GM12878 (cell line): Measurements from ENCODE around the gene MPV17. TPM values are rescaled to one million over a fixed set of nuclear protein-coding genes. Genes with fewer than 3 reads are reported as not detected.

Source experiments
- ATAC-seq: fragments of 200-7000 bp; cut with Tn5 transposase; 3 replicates; pipeline ENCODE4 v1.9.1; 2020; ENCODE audit warnings: mild to moderate bottlenecking, moderate library complexity
- BruUV-seq: library from RNA; stranded (reverse); fragments of 400-500 nt; replicated peaks from 2 replicates; lab custom pipeline; 2021; lab: Mats Ljungman, UMichigan
- CTCF ChIA-PET: fragments of 300-600 bp; sonication (Branson Sonifier 250); formaldehyde crosslinking; extraction: SDS; loops from one replicate; lab custom pipeline; 2021; ENCODE audit warnings: inconsistent platforms; lab: Yijun Ruan, JAX
- POLR2A ChIA-PET: fragments of 350-600 bp; formaldehyde crosslinking; extraction: SDS; loops from one replicate; lab custom pipeline; 2021; ENCODE audit warnings: inconsistent platforms; lab: Charles Lee
- RAD21 ChIA-PET: fragments of 300-600 bp; sonication (Branson Sonifier 250); formaldehyde crosslinking; loops from one replicate; lab custom pipeline; 2023; ENCODE audit warnings: antibody characterized with exemption; ENCODE audit not compliant: unreplicated experiment; lab: Charles Lee
- SMC1A ChIA-PET: fragments of 300-600 bp; sonication (Branson Sonifier 250); formaldehyde crosslinking; loops from one replicate; lab custom pipeline; 2023; ENCODE audit not compliant: unreplicated experiment, uncharacterized antibody; lab: Charles Lee
- DNase-seq: peaks from one replicate; pipeline ENCODE4 v3.0.0-alpha.2; 2011; ENCODE audit warnings: low read depth, low spot score
- FAIRE-seq: peaks from 3 replicates; lab custom pipeline; 2011; peaks lifted over from hg19 to GRCh38; lab: Jason Lieb, UNC
- H2AFZ ChIP-seq: 2 replicates; pipeline ENCODE4 v1.6.0; 2011; ENCODE audit warnings: low read depth, low read length, control low read depth; ENCODE audit not compliant: control insufficient read depth
- H3K27ac ChIP-seq: 2 replicates; pipeline ENCODE4 v1.5.1; 2011; ENCODE audit warnings: control low read depth; ENCODE audit not compliant: control insufficient read depth, insufficient read depth
- H3K27me3 ChIP-seq, 2 experiments: replicated peaks in 1 of 2; 2 replicates each; pipeline versions ENCODE4 v1.6.0 to v1.6.1; 2011; ENCODE audit warnings: low read length in 1 of 2; ENCODE audit not compliant: control insufficient read depth in 2 of 2, insufficient read depth in 2 of 2
- H3K36me3 ChIP-seq, 2 experiments: 2 replicates each; pipeline ENCODE4 v1.5.1; 2011; ENCODE audit warnings: low read length in 1 of 2; ENCODE audit not compliant: control insufficient read depth in 2 of 2, insufficient read depth in 2 of 2
- H3K4me1 ChIP-seq: 2 replicates; pipeline ENCODE4 v1.6.1; 2011; ENCODE audit warnings: mild to moderate bottlenecking, low read length, moderate library complexity, mixed read lengths; ENCODE audit not compliant: control insufficient read depth, insufficient read depth
- H3K4me2 ChIP-seq: 2 replicates; pipeline ENCODE4 v1.6.0; 2011; ENCODE audit warnings: control low read depth; ENCODE audit not compliant: control insufficient read depth, insufficient read depth
- H3K4me3 ChIP-seq: fragments of 200-600 bp; sonication (generic); 2 replicates; pipeline ENCODE4 v1.5.1; 2016
- H3K79me2 ChIP-seq: 2 replicates; pipeline ENCODE4 v1.6.0; 2011; ENCODE audit warnings: low read length; ENCODE audit not compliant: control insufficient read depth, insufficient read depth
- H3K9ac ChIP-seq: 2 replicates; pipeline ENCODE4 v1.8.0; 2011; ENCODE audit warnings: low read length, control low read depth, mixed read lengths; ENCODE audit not compliant: control insufficient read depth, insufficient read depth
- H3K9me3 ChIP-seq: replicated peaks from 3 replicates; pipeline ENCODE4 v1.5.1; 2011; ENCODE audit warnings: mild to moderate bottlenecking, low read length; ENCODE audit not compliant: control insufficient read depth, insufficient read depth
- H4K20me1 ChIP-seq: 2 replicates; pipeline ENCODE4 v1.6.0; 2011; ENCODE audit not compliant: control insufficient read depth, insufficient read depth
- CBX5 ChIP-seq: sonication (generic); IDR thresholded peaks from 2 replicates; pipeline ENCODE4 v1.6.1; 2016; ENCODE audit warnings: low read depth, moderate library complexity, mild to moderate bottlenecking, inconsistent platforms
- ELK1 ChIP-seq: IDR thresholded peaks from 2 replicates; pipeline ENCODE4 v1.6.1; 2012; ENCODE audit warnings: low read depth, low read length, improper control_type of control experiment
- HSF1 ChIP-seq: fragments of 150-350 bp; IDR thresholded peaks from 2 replicates; pipeline ENCODE4 v1.6.1; 2014; ENCODE audit warnings: mild to moderate bottlenecking, low read depth, low read length
- KLF5 ChIP-seq: fragments of 450-650 bp; IDR thresholded peaks from 2 replicates; pipeline ENCODE4 v1.6.1; 2014; ENCODE audit warnings: mild to moderate bottlenecking; ENCODE audit not compliant: partially characterized antibody
- NBN ChIP-seq: fragments of 450-650 bp; IDR thresholded peaks from 2 replicates; pipeline ENCODE4 v1.6.1; 2016
- NFYA ChIP-seq: IDR thresholded peaks from 2 replicates; pipeline ENCODE4 v1.6.1; 2011; ENCODE audit warnings: low read depth, mild to moderate bottlenecking, low read length, improper control_type of control experiment, borderline replicate concordance
- POLR2AphosphoS5 ChIP-seq: IDR thresholded peaks from 2 replicates; pipeline ENCODE4 v1.6.1; 2011; ENCODE audit warnings: mild to moderate bottlenecking, low read length, inconsistent platforms
- WGBS: methylation state at CpG from one replicate; pipeline ENCODE4 v1.1.6; 2016; ENCODE audit warnings: low lambda C conversion rate; ENCODE audit not compliant: insufficient replicate concordance, insufficient coverage; ENCODE audit errors: missing lambda C conversion rate; 5-methylcytosine and 5-hydroxymethylcytosine counted together
- in situ Hi-C: fragments of 300-500 bp; cut with MboI; formaldehyde crosslinking; loops from 9 replicates; pipeline ENCODE4 v1.14.3; 2018; ENCODE audit warnings: mixed read lengths
- intact Hi-C: fragments of 100-400 bp; cut with micrococcal nuclease; formaldehyde crosslinking; loops from one replicate; pipeline ENCODE4 v1.14.2; 2022; ENCODE audit not compliant: unreplicated experiment
- polyA plus RNA-seq, 11 experiments: library from polyadenylated mRNA; depleted of rRNA in 4 of 11; unstranded in 6 of 11; stranded (reverse) in 5 of 11; fragments of >200 nt; fragmentation: Nextera tagmentation in 4 of 11; fragmentation: Illumina TruSeq in 1 of 11; extraction: Ambion mirVana in 4 of 11; extraction: Trizol in 1 of 11; gene quantifications; 1 replicate in 1 of 11; 2 replicates in 10 of 11; pipeline versions ENCODE4 v1.2.1 to v1.2.3, GENCODE V29; 2011 to 2016; ENCODE audit warnings: inconsistent platforms in 2 of 11, missing spikeins in 2 of 11, low read depth in 1 of 11
- total RNA-seq, 4 experiments: library from RNA; depleted of rRNA in 3 of 4; stranded (reverse); fragments of >200 nt in 3 of 4; fragmentation: Illumina TruSeq in 1 of 4; extraction: Trizol in 1 of 4; gene quantifications; 2 replicates each; pipeline versions ENCODE4 v1.2.1 to v1.2.3, GENCODE V29; 2013 to 2021

The MPV17 gene
- total and polyA plus RNA-seq, 10 of the 15 experiments (the other 5 are each of a cell fraction or from before 2014, with no cell fraction given): 63.4 to 143 (median 89.0) TPM

- 58% methylated on average over 11 of the region's 11 CpGs for WGBS
- Histone ChIP-seq H3K9ac (no peak overlapping the region), H3K27me3 (no peaks in the 10 kb centered on the region), H3K4me2 (no peak overlapping the region), H3K79me2 (no peaks in the 10 kb centered on the region), H3K4me1 (peaks cover 4% of the 10 kb centered on the region; the same call in 1 of the 2 replicates), H4K20me1 (no peaks in the 10 kb centered on the region), H3K9me3 (no peaks in the 10 kb centered on the region), H3K4me3 (no peak overlapping the region), H2AFZ (no peak overlapping the region), H3K27ac (no peak overlapping the region), H3K36me3 (no peaks in the 10 kb centered on the region)
- ChIA-PET CTCF (interaction anchor here (0.6 to 7.9 kb wide), 6 partner anchors 7 to 31 kb away, joined by 3 to 52 read pairs (median 4); no protein-coding TSS in a partner anchor), POLR2A (interaction anchor here (1.1 kb wide), 1 partner anchor 182 kb away, joined by 8 read pairs; no protein-coding TSS in a partner anchor), SMC1A (interaction anchor here (1.2 to 1.5 kb wide), 2 partner anchors 8 to 163 kb away, joined by 3 to 9 read pairs; no protein-coding TSS in a partner anchor), RAD21 (interaction anchor here (0.8 to 1.2 kb wide), 2 partner anchors 8 to 12 kb away, joined by 3 to 7 read pairs; no protein-coding TSS in a partner anchor)
- TF ChIP-seq KLF5 (no peak), NFYA (no peak), CBX5 (no peak), NBN (no peak), POLR2AphosphoS5 (no peak), ELK1 (no peak), HSF1 (no peak)
- no TSS peak for BruUV-seq
- DNase-seq (no peak), FAIRE-seq (no peak), ATAC-seq (no peak)
- in situ Hi-C loops (no loop called here), intact Hi-C loops (no loop called here)
Measured at GRCh38 chr2:27271631-27272340, 51.1 kb downstream of the MPV17 start.
